ENCODE data around the gene ZNF804A. TPM values are rescaled to one million over a fixed set of nuclear protein-coding genes. Genes with fewer than 3 reads are reported as not detected.

ZNF804A gene
- total and polyA plus RNA-seq, 7 donors: 0.14 to 1.1 (median 0.31) TPM; not detected in 2

GRCh38 chr2:184564092-184564491 lies 34.2 kb upstream of the ZNF804A start:
- no peaks in the 10 kb centered on the region for H3K27me3 ChIP-seq
- TF ChIP-seq POLR2AphosphoS5 (IDR thresholded peaks at IDR 0.05): no peak
- no peak for TF ChIP-seq EP300 (IDR thresholded peaks at IDR 0.05)
- TF ChIP-seq, protein P1, sequence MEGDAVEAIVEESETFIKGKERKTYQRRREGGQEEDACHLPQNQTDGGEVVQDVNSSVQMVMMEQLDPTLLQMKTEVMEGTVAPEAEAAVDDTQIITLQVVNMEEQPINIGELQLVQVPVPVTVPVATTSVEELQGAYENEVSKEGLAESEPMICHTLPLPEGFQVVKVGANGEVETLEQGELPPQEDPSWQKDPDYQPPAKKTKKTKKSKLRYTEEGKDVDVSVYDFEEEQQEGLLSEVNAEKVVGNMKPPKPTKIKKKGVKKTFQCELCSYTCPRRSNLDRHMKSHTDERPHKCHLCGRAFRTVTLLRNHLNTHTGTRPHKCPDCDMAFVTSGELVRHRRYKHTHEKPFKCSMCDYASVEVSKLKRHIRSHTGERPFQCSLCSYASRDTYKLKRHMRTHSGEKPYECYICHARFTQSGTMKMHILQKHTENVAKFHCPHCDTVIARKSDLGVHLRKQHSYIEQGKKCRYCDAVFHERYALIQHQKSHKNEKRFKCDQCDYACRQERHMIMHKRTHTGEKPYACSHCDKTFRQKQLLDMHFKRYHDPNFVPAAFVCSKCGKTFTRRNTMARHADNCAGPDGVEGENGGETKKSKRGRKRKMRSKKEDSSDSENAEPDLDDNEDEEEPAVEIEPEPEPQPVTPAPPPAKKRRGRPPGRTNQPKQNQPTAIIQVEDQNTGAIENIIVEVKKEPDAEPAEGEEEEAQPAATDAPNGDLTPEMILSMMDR (IDR thresholded peaks at IDR 0.05): no peak
- no peak for TF ChIP-seq POLR2A (IDR thresholded peaks at IDR 0.05)
- WGBS, 2 donors: 56 to 57% methylated on average over 1 of the region's 1 CpG
- H3K27ac ChIP-seq: no peak overlapping the region
- H3K36me3 ChIP-seq: no peaks in the 10 kb centered on the region
- no peaks in the 10 kb centered on the region for H3K4me1 ChIP-seq
- DNase-seq: no peak
- H3K4me3 ChIP-seq: no peak overlapping the region
- intact Hi-C loops (cut with DNase I): no loop called here
- H3K9me3 ChIP-seq: no peaks in the 10 kb centered on the region

DNA sequence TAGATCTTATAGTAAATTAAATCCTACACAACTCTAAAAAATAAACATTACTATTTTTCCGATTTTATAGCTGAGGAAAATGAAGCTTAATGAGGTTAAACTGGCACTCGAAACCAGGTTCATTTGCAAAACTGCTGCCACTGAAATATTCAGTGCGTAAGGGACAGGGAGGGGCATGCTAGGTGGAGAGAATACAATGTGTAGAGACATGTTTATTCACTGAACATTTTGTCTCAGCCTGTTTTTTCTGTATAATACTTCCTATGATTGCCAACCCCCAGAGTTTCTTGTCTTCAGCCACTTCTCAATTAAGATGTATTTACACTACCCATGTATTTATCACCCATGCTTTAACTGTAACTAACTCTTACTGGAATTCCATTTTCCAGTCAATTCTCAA lies 31.6 kb upstream of the ZNF804A start:
- H3K27ac ChIP-seq: no peak overlapping the region

GRCh38 chr2:184577056-184577455 lies 21.3 kb upstream of the ZNF804A start:
- Histone ChIP-seq H3K27me3 (no peaks in the 10 kb centered on the region), H3K9me3 (no peaks in the 10 kb centered on the region), H3K4me1 (no peaks in the 10 kb centered on the region), H3K4me3 (no peak overlapping the region), H3K36me3 (no peaks in the 10 kb centered on the region), H3K27ac (no peak overlapping the region)
- no peak for DNase-seq
- TF ChIP-seq, protein P1 (IDR thresholded peaks at IDR 0.05): no peak
- TF ChIP-seq POLR2AphosphoS5 (IDR thresholded peaks at IDR 0.05) (no peak), POLR2A (IDR thresholded peaks at IDR 0.05) (no peak), EP300 (IDR thresholded peaks at IDR 0.05) (no peak)
- WGBS, 2 donors: 88 to 98% methylated on average over 1 of the region's 1 CpG
- intact Hi-C loops (cut with DNase I): no loop called here

More for the DNA sequence above, 31.6 kb upstream of the ZNF804A start:
- TF ChIP-seq POLR2A (IDR thresholded peaks at IDR 0.05): no peak
- TF ChIP-seq EP300 (IDR thresholded peaks at IDR 0.05): no peak
- TF ChIP-seq, protein P1 (IDR thresholded peaks at IDR 0.05): no peak
- TF ChIP-seq POLR2AphosphoS5 (IDR thresholded peaks at IDR 0.05): no peak
- DNase-seq: no peak
- no peaks in the 10 kb centered on the region for H3K27me3 ChIP-seq
- H3K4me1 ChIP-seq: no peaks in the 10 kb centered on the region
- H3K36me3 ChIP-seq: no peaks in the 10 kb centered on the region
- intact Hi-C loops (cut with DNase I): no loop called here
- WGBS, 2 donors: 86 to 89% methylated on average over 3 of the region's 3 CpGs
- H3K9me3 ChIP-seq: no peaks in the 10 kb centered on the region
- H3K4me3 ChIP-seq: no peak overlapping the region

GRCh38 chr2:184577743-184578142 lies 20.6 kb upstream of the ZNF804A start:
- H3K4me1 ChIP-seq: no peaks in the 10 kb centered on the region
- no peak for TF ChIP-seq EP300 (IDR thresholded peaks at IDR 0.05)
- no peak for TF ChIP-seq POLR2AphosphoS5 (IDR thresholded peaks at IDR 0.05)
- TF ChIP-seq, protein P1 (IDR thresholded peaks at IDR 0.05): no peak
- TF ChIP-seq POLR2A (IDR thresholded peaks at IDR 0.05): no peak
- DNase-seq: no peak
- no peaks in the 10 kb centered on the region for H3K9me3 ChIP-seq
- no peaks in the 10 kb centered on the region for H3K27me3 ChIP-seq
- no peak overlapping the region for H3K27ac ChIP-seq
- intact Hi-C loops (cut with DNase I): no loop called here
- 43 to 64% methylated on average over 4 of the region's 4 CpGs for WGBS, 2 donors
- H3K4me3 ChIP-seq: no peak overlapping the region
- no peaks in the 10 kb centered on the region for H3K36me3 ChIP-seq

GRCh38 chr2:184579226-184579625 lies 19.1 kb upstream of the ZNF804A start:
- intact Hi-C loops (cut with DNase I): no loop called here
- H3K27ac ChIP-seq: no peak overlapping the region
- WGBS, 2 donors: 90 to 91% methylated on average over 4 of the region's 4 CpGs

More at GRCh38 chr2:184579226-184579625, 19.1 kb upstream of the ZNF804A start:
- Histone ChIP-seq H3K4me3 (no peak overlapping the region), H3K36me3 (no peaks in the 10 kb centered on the region), H3K27me3 (no peaks in the 10 kb centered on the region), H3K4me1 (no peaks in the 10 kb centered on the region), H3K9me3 (no peaks in the 10 kb centered on the region)
- no peak for DNase-seq
- TF ChIP-seq EP300 (IDR thresholded peaks at IDR 0.05) (no peak), POLR2AphosphoS5 (IDR thresholded peaks at IDR 0.05) (no peak), POLR2A (IDR thresholded peaks at IDR 0.05) (no peak)
- TF ChIP-seq, protein P1 (IDR thresholded peaks at IDR 0.05): no peak
